Activated T-cell treated with anti-CD3 and anti-CD28 coated beads, Interleukin-2, amount 50 U/mL, for 4 hours (primary cell): ENCODE data around the gene GGA3. TPM values are rescaled to one million over a fixed set of nuclear protein-coding genes. Genes with fewer than 3 reads are reported as not detected.
"Not testable (repeated sequence)": the region's sequence is repeated elsewhere in the genome, so short reads cannot be mapped to it uniquely, and the experiment has no call there.

Experiments
- ATAC-seq, 2 donors: fragments of 200-7000 bp; cut with Tn5 transposase; one replicate each; pipeline ENCODE4 v1.10.0; 2021
- DNase-seq: peaks from one replicate; pipeline ENCODE4 v3.0.0-alpha.2; 2020
- H3K27me3 Mint-ChIP-seq: one replicate; pipeline ENCODE4 v1.8.0; 2021; ENCODE audit warnings: low read depth, mixed read lengths
- H3K36me3 Mint-ChIP-seq: one replicate; pipeline ENCODE4 v1.8.0; 2022; ENCODE audit warnings: mixed read lengths; ENCODE audit not compliant: insufficient read depth
- H3K4me1 Mint-ChIP-seq: one replicate; pipeline ENCODE4 v1.8.0; 2021; ENCODE audit warnings: low read depth, mixed read lengths
- H3K4me3 Mint-ChIP-seq: one replicate; pipeline ENCODE4 v1.8.0; 2021; ENCODE audit warnings: mild to moderate bottlenecking, moderate library complexity, mixed read lengths
- H3K9me3 Mint-ChIP-seq: one replicate; pipeline ENCODE4 v1.8.0; 2021; ENCODE audit warnings: mixed read lengths
- total RNA-seq, 3 donors: library from RNA; stranded (reverse); gene quantifications; one replicate each; pipeline ENCODE4 v1.2.1, GENCODE V29; 2021

GGA3 gene
- total RNA-seq, 3 donors from 2014 or later, result 64.2 to 80.5 (median 71.2) TPM

DNA sequence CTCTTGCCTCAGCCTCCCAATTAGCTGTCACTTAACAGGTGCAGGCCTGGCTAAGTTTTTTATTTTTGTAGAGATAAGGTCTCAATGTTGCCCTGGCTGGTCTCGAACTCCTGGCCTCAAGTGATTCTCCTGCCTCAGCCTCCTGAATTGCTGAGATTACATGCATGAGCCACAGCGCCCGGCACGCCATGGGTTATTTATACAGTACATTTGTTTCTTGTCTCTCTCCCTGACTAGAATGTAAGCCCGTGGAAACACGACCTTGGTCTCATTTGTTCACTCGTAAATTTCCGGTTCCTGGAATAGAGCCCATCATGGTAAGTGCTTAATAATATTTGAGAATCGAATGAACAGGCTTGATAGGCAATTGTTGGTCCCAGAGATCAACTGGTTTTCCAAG lies 25.8 kb upstream of the GGA3 start:
- Mint-ChIP-seq H3K9me3 (no peaks in the 10 kb centered on the region), H3K27me3 (no peaks in the 10 kb centered on the region)

GRCh38 chr17:75285123-75285522 lies 23.7 kb upstream of the GGA3 start:
- no peak for DNase-seq
- Mint-ChIP-seq H3K36me3 (peaks cover 27% of the 10 kb centered on the region), H3K4me3 (no peak overlapping the region), H3K9me3 (no peaks in the 10 kb centered on the region), H3K27me3 (no peaks in the 10 kb centered on the region), H3K4me1 (peaks cover 18% of the 10 kb centered on the region)
- ATAC-seq, result no peak

More for the DNA sequence above, 25.8 kb upstream of the GGA3 start:
- Mint-ChIP-seq H3K4me3 (peak overlapping the region; percentile 98), H3K36me3 (peaks cover 22% of the 10 kb centered on the region), H3K4me1 (peaks cover 23% of the 10 kb centered on the region)
- DNase-seq (no peak), ATAC-seq (no peak)

- not testable (repeated sequence) for H3K4me3 Mint-ChIP-seq, H3K27me3 Mint-ChIP-seq, DNase-seq, H3K9me3 Mint-ChIP-seq, ATAC-seq, H3K4me1 Mint-ChIP-seq
- peaks cover 18% of the 10 kb centered on the region for H3K36me3 Mint-ChIP-seq
Observed at GRCh38 chr17:75280189-75280588, 18.8 kb upstream of the GGA3 start.

DNA sequence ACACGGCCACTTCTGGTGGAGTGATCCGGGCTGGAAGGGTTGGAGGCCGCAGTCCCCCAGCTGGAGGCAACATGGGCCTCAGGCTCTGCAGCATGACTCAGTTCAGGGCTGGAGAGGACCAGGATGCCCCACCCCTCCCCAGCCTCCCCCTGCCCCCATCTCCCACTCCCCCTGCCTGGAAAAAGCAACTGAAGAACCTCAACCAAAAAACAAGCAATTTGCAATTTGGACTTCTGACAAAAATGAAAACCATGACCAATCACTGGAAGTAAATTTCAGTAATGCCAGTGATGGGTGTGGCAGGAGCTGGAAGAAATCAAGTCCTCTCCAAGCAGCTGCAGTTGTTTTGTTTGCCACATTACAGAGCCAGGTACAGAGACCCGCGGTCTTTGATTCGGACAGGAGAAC lies 16.3 kb upstream of the GGA3 start:
- no peak overlapping the region for H3K4me3 Mint-ChIP-seq
- no peaks in the 10 kb centered on the region for H3K9me3 Mint-ChIP-seq
- no peak for DNase-seq
- no peak for ATAC-seq
- H3K4me1 Mint-ChIP-seq, result peaks cover 12% of the 10 kb centered on the region
- no peaks in the 10 kb centered on the region for H3K27me3 Mint-ChIP-seq
- H3K36me3 Mint-ChIP-seq, result peaks cover 15% of the 10 kb centered on the region

DNA sequence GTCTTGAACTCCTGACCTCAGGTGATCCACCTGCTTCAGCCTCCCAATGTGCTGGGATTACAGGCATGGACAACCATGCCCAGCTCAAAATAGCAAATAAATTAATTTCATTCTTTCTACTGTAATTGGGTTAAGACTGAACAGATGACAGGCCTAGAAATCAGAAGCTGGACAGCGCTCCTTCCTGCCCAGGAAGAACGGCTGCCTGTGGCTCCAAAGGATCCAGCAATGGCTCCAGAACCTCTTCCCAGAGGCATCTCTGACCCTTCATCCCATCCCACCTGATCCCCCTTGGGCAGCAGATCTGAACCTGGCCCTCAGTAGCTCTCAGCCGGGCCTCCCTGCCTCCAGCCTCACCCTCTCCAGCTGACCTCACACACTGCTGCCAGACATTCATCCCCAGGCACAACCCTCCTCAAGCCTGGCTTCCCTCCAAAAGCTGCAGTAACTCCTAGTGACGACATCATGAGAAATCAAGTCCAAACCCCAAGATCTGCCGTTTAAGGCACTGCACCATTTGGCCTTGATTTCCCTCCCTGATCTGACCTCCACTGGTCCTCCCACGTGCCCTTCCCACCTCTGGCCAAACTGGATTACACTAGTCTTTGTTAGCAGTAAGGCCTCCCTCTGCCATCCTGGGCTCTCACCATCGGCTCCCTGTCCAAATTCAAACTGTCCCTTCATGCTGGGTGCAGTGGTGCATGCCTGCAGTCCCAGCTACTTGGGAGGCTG lies 12.7 kb upstream of the GGA3 start:
- Mint-ChIP-seq H3K4me1 (peaks cover 27% of the 10 kb centered on the region), H3K36me3 (peaks cover 14% of the 10 kb centered on the region), H3K9me3 (no peaks in the 10 kb centered on the region), H3K27me3 (no peaks in the 10 kb centered on the region), H3K4me3 (peak overlapping the region; percentile 58)
- no peak for ATAC-seq
- DNase-seq, result no peak

GRCh38 chr17:75272848-75273184 lies 11.4 kb upstream of the GGA3 start:
- Mint-ChIP-seq H3K4me3 (peak overlapping the region; percentile 88), H3K4me1 (peaks cover 33% of the 10 kb centered on the region), H3K27me3 (no peaks in the 10 kb centered on the region), H3K9me3 (no peaks in the 10 kb centered on the region), H3K36me3 (peaks cover 14% of the 10 kb centered on the region)
- DNase-seq, result no peak
- ATAC-seq, result no peak

GRCh38 chr17:75271955-75272847 lies 10.8 kb upstream of the GGA3 start:
- H3K4me1 Mint-ChIP-seq, result peaks cover 33% of the 10 kb centered on the region
- ATAC-seq (no peak), DNase-seq (no peak)
- H3K4me3 Mint-ChIP-seq, result peak overlapping the region; percentile 88
- H3K9me3 Mint-ChIP-seq, result no peaks in the 10 kb centered on the region
- H3K36me3 Mint-ChIP-seq, result peaks cover 14% of the 10 kb centered on the region
- no peaks in the 10 kb centered on the region for H3K27me3 Mint-ChIP-seq

- ATAC-seq (peak; percentile 88), DNase-seq (peak; percentile 87)
- Mint-ChIP-seq H3K4me1 (peaks cover 33% of the 10 kb centered on the region), H3K27me3 (no peaks in the 10 kb centered on the region), H3K4me3 (peak overlapping the region; percentile 88), H3K9me3 (no peaks in the 10 kb centered on the region), H3K36me3 (peaks cover 18% of the 10 kb centered on the region)
Observed at GRCh38 chr17:75271233-75271954, 10.0 kb upstream of the GGA3 start.

DNA sequence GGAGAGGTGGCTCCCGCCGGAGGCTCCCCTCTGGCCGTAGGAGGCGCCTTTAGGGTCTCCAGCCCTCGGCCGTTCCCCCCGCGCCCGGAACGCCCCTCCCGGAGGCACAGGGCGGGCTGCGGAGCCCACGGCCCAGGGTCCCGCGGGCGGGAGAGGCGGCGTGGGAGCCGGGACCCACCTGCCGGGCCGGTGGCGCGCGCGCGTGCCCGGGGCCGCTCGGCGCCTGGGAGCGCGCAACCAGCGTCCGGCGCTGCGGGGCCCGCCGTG lies 9.5 kb upstream of the GGA3 start, which contains the start of gene MIF4GD:
Gene MIF4GD (minus strand): TSS at position 266 of the 267 bp plus-strand sequence. CDS start 1,036 bp downstream, outside the sequence.
- no peaks in the 10 kb centered on the region for H3K27me3 Mint-ChIP-seq
- H3K9me3 Mint-ChIP-seq, result no peaks in the 10 kb centered on the region
- DNase-seq (no peak), ATAC-seq (peak in 1 of 2 donors; percentile 24)
- H3K4me3 Mint-ChIP-seq, result peak within 1 kb of the TSS; percentile 88
- H3K36me3 Mint-ChIP-seq, result peaks cover 19% of the 10 kb centered on the region
- H3K4me1 Mint-ChIP-seq, result peaks cover 33% of the 10 kb centered on the region

DNA sequence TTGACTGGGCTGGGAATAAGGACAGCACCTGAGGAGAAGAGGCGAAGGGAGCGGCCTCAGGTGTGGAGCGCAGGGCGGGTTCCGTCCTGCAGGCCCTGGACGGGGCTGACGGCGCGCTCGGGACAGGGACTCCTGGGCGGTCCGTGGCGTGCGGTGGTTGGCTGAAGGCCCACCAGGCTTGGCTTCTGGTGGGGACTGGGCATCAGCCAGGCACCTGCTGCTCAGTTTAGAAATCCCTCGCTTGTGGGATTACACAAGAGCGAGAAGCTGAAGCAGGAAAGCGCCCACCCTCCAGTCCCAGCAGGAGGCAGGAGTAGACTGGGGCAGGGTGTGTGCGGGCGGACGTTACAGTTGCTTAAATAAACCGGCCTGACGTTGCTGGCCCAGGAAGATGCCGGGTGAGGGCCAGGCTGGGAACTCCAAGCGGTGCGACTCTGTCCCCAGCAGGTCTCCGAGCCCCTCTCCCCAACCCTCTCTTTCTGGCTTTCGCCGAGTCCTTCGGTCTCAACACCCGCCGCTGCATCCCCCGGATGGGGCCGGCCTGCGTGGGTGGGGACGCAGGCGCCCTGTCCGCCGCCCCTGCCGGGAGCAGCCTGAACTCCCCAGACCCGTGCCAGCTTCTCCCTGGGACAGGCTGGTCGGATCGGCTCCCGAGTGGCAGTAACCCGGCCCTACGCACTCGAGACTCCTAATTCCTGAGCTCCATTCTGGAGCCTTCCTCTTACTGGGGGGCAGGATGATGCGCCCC lies 9.0 kb upstream of the GGA3 start:
- Mint-ChIP-seq H3K27me3 (no peaks in the 10 kb centered on the region), H3K4me1 (peaks cover 33% of the 10 kb centered on the region), H3K36me3 (peaks cover 17% of the 10 kb centered on the region), H3K4me3 (peak overlapping the region; percentile 85), H3K9me3 (no peaks in the 10 kb centered on the region)
- ATAC-seq (peak; percentile 28 to 44), DNase-seq (peak; percentile 30)

DNA sequence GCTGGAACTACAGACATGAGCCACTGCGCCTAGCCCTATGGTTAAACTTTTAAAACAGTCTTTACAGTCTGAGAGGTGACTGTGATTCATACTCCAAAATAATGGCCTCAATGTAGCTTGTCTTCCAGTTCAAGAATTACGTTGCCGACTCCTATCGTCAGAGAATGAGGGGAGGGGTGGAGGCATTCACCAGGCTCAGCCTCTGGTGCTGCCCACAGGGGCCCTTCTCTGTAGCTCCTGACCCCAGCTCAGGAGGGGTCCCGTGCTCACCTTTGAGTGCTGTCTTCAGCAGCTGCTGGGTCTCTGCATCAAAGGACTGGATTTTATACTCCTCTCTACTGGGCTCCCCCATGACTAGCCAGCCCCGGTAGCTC lies 8.4 kb upstream of the GGA3 start:
- H3K27me3 Mint-ChIP-seq, result no peaks in the 10 kb centered on the region
- H3K9me3 Mint-ChIP-seq, result no peaks in the 10 kb centered on the region
- no peak for ATAC-seq
- H3K4me1 Mint-ChIP-seq, result peaks cover 31% of the 10 kb centered on the region
- DNase-seq, result no peak
- H3K4me3 Mint-ChIP-seq, result peak overlapping the region; percentile 85
- H3K36me3 Mint-ChIP-seq, result peaks cover 14% of the 10 kb centered on the region

GRCh38 chr17:75267411-75268232 lies 6.2 kb upstream of the GGA3 start:
- Mint-ChIP-seq H3K4me3 (no peak overlapping the region), H3K9me3 (no peaks in the 10 kb centered on the region), H3K36me3 (peaks cover 11% of the 10 kb centered on the region), H3K4me1 (peaks cover 28% of the 10 kb centered on the region), H3K27me3 (no peaks in the 10 kb centered on the region)
- DNase-seq, result no peak
- ATAC-seq, result no peak

GRCh38 chr17:75267153-75267410 lies 5.7 kb upstream of the GGA3 start:
- H3K36me3 Mint-ChIP-seq, result peaks cover 15% of the 10 kb centered on the region
- no peak overlapping the region for H3K4me3 Mint-ChIP-seq
- DNase-seq (no peak), ATAC-seq (no peak)
- H3K27me3 Mint-ChIP-seq, result no peaks in the 10 kb centered on the region
- H3K9me3 Mint-ChIP-seq, result no peaks in the 10 kb centered on the region
- peaks cover 30% of the 10 kb centered on the region for H3K4me1 Mint-ChIP-seq
